ENCODE results near the gene CHD5. TPM values are rescaled to one million over a fixed set of nuclear protein-coding genes. Genes with fewer than 3 reads are reported as not detected.

CHD5 gene
- total RNA-seq, 1 experiment from 2014 or later: 1.6 TPM

- WGBS (ENCODE audit: extremely low coverage, insufficient read length, low lambda C conversion rate): no CpG with 5 or more reads among the region's 13 CpGs
- no peak overlapping the region for H2BK20ac ChIP-seq (ENCODE audit: low read depth, low read length, poor library complexity, severe bottlenecking)
- no peaks in the 10 kb centered on the region for H3K23me2 ChIP-seq (ENCODE audit: insufficient read length, low read depth, low read length, poor library complexity, severe bottlenecking)
- Mint-ChIP-seq H3K36me3 (ENCODE audit: insufficient read depth in 1 of 3, low read depth in 3 of 3) (no peaks in the 10 kb centered on the region), H3K27ac (no peak overlapping the region), H3K4me1 (peaks cover 0 to 4% of the 10 kb centered on the region in 2 experiments; a peak in 1 of 4 replicates), H3K27me3 (ENCODE audit: low read depth) (no peaks in the 10 kb centered on the region), H3K4me3 (no peak overlapping the region), H3K9me3 (no peaks in the 10 kb centered on the region)
- no peak overlapping the region for H3T11ph ChIP-seq (ENCODE audit: low read length)
- no peak overlapping the region for H3K4me2 ChIP-seq (ENCODE audit: insufficient read depth, insufficient read length, low read length)
- no peak overlapping the region for H2BK12ac ChIP-seq (ENCODE audit: insufficient read length, low read depth, low read length)
- no peak overlapping the region for H3K56ac ChIP-seq (ENCODE audit: insufficient read length, low read depth, low read length)
- TF ChIP-seq CTCF (conservative IDR thresholded peaks at IDR 0.05): no peak
- H4K91ac ChIP-seq (ENCODE audit: insufficient read length, low read depth, low read length): no peak overlapping the region
- H4K20me1 ChIP-seq (ENCODE audit: control insufficient read depth, insufficient read depth, insufficient read length): no peaks in the 10 kb centered on the region
- H3K9ac ChIP-seq (ENCODE audit: extremely low read depth, insufficient read length, low read length): no peak overlapping the region
- DNase-seq: no peak
- no peak overlapping the region for H2AFZ ChIP-seq (ENCODE audit: low read length)
- H4K5ac ChIP-seq (ENCODE audit: insufficient read length, low read depth, low read length): no peak overlapping the region
- H2BK15ac ChIP-seq (ENCODE audit: low read depth, low read length): no peak overlapping the region
- H3K4me1 ChIP-seq (ENCODE audit: insufficient read depth, low read length): no peaks in the 10 kb centered on the region
- H3K27ac ChIP-seq (ENCODE audit: insufficient read length, low read depth, low read length): no peak overlapping the region
- no peaks in the 10 kb centered on the region for H3K79me1 ChIP-seq (ENCODE audit: insufficient read depth, low read depth, low read length, poor library complexity, severe bottlenecking)
- no peak overlapping the region for H3K18ac ChIP-seq (ENCODE audit: insufficient read length, low read depth, low read length)
- H2BK120ac ChIP-seq (ENCODE audit: low read depth, low read length, poor library complexity, severe bottlenecking): no peak overlapping the region
- no peak overlapping the region for H3K4ac ChIP-seq (ENCODE audit: low read depth, low read length)
- no peak overlapping the region for H3K14ac ChIP-seq (ENCODE audit: insufficient read depth, low read length)
- H3K27me3 ChIP-seq (ENCODE audit: insufficient read depth, low read length): no peaks in the 10 kb centered on the region
- H4K8ac ChIP-seq (replicated peaks; ENCODE audit: insufficient read length, low read depth, low read length): no peak overlapping the region
- H2BK5ac ChIP-seq (ENCODE audit: insufficient read length, low read length): no peak overlapping the region
- no peaks in the 10 kb centered on the region for H3K79me2 ChIP-seq (ENCODE audit: insufficient read depth, low read length)
- no peaks in the 10 kb centered on the region for H3K9me3 ChIP-seq (ENCODE audit: control insufficient read depth, low read depth, low read length)
- no peak overlapping the region for H3K23ac ChIP-seq (ENCODE audit: insufficient read length, low read depth, low read length)
- H2AK5ac ChIP-seq (ENCODE audit: insufficient read length, low read length): no peak overlapping the region
Observed at GRCh38 chr1:6071219-6071618, 108.9 kb downstream of the CHD5 start.
